Activated CD8-positive, alpha-beta memory T cell treated with anti-CD3 and anti-CD28 coated beads for 36 hours (primary cell): Measurements from ENCODE around the gene WDR70. TPM values are rescaled to one million over a fixed set of nuclear protein-coding genes. Genes with fewer than 3 reads are reported as not detected.
"Not testable (repeated sequence)": the region's sequence is repeated elsewhere in the genome, so short reads cannot be mapped to it uniquely, and the experiment has no call there.

Experiments
- CTCF ChIA-PET: fragments of 350-600 bp; sonication (Branson Sonifier 250); formaldehyde crosslinking; loops from one replicate; lab custom pipeline; 2021; ENCODE audit warnings: antibody characterized with exemption; lab: Charles Lee
- POLR2A ChIA-PET: fragments of 350-600 bp; sonication (Branson Sonifier 250); formaldehyde crosslinking; loops from one replicate; lab custom pipeline; 2021; ENCODE audit warnings: antibody characterized with exemption; lab: Charles Lee
- total RNA-seq, 2 experiments: library from RNA; stranded (reverse); gene quantifications; one replicate each; pipeline ENCODE4 v1.2.3, GENCODE V29; 2021

WDR70 gene
- total RNA-seq, 2 experiments from 2014 or later: 35.6 to 35.7 TPM

DNA sequence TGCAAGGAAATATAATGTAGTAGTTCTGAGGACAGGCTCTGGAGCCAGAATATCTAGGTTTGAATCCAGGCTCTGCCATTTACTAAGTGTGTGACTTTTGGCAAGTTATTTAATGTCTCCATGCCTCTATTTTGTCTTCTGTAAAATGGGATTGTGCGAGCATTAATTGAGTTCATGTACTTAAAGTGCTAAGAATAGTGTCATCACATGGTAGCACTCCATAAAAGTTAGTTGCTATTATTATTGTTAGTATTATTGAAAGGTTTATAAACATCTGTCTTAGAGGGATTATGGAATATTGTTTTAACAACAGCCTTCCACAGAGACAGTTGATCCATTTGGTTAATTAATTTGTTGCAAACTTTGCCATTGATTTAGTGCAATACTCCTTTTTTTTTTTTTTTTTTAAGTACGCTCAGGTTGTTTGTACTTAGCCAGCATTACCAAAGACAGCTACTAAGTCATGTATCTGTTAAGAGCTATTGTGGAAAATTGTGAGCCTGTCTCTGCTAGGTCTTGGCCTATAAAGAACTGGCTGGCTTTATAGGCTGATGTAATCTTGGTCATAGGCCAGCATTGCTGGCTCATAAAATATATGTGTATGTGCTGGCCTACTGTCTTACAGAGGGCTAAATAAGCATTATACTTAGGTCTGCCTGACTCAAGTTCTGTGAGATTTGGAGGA, 174.7 kb downstream of the WDR70 start:
- ChIA-PET POLR2A (no interaction called here), CTCF (no interaction called here)

DNA sequence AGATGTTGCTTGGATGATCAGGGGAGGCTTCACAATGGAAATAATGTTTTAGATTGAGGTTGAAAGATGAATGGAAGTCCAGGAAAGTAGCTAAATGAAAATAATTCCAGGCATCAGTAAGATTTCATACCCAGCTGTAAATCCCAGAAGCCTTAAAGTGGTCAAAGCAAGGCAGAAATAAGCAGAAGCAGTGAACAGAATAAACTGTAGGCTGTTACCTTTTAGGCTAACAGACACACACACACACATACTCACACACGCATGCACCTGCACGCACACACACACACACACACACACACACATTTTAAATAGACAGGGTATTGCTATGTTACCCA, 175.3 kb downstream of the WDR70 start:
- ChIA-PET CTCF (interaction anchor here (1.1 kb wide), 1 partner anchor 10 kb away, joined by 3 read pairs; no protein-coding TSS in a partner anchor), POLR2A (no interaction called here)

DNA sequence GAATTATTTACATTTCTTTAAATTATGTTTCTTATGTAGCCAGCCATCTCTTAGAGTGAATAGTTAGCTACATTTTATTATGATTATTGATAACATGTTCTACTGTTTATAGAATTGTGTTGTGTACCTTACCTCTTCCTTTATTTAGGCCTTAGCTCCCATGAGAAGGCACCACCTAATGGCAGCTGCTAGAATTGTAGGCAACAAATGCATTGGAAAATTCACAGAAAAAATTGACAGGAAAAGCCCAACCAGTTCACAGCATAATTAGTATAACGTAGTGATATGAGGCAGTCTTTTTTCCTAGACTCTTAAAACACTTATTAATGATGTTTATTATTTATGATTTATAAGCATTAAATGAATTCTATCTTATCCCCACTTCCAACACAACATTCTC, 175.8 kb downstream of the WDR70 start:
- CTCF ChIA-PET: interaction anchor here (1.1 kb wide), 1 partner anchor 10 kb away, joined by 3 read pairs; no protein-coding TSS in a partner anchor

DNA sequence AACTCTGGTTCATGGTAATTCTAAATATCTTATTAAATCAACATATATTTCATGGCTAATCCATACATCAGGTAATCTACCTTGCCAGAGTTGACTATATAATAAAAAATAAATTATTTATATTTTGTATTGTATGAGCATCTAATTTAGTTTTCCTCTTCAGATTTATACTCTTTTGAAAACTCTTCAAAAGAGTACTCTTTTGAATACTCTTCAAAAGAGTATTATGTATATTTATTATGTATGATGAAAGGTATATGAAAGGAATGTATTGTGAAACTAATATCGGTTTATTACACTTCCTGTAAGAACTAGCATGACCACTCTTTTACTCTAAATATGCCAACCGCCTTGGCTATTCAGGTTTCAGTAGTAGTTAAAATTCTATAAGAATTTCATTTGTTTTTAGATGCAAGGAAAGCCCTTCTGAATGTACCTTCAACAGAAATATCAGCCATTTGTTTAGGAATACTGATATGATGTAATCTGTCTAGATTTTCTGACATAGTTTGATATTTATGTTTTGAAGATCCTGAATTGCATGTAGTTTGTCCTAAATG, 178.7 kb downstream of the WDR70 start:
- POLR2A ChIA-PET: no interaction called here

More for the DNA sequence above, 175.8 kb downstream of the WDR70 start:
- POLR2A ChIA-PET: no interaction called here

DNA sequence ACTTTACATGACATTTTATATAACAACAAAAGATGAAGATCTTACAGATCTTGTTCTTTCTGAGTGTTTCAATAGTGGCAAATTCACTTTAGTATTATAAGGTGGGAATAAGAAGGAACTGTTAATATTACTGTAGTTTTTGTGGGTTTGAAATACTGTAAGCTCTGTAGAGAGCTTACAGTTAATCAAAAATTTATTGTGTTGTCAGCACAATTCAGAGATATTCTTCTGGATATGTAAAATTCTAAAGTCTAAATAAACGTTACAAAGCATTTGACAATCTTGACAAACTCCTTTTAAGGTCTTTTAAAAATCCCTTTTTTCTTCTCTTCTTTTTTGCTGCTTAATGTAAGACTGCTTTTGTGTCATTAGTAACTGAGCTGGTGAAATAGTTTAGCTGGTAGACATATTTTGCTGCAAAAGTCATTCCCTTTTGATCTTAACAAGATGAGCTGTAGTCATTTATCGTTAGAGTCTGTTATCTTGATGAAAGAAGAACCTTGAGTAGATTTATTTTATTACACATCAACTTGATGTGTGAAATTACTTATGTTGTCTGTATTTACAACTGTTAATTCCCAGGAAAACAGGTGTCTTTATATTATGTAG, 186.0 kb downstream of the WDR70 start:
- ChIA-PET CTCF (no interaction called here), POLR2A (no interaction called here)

More for the DNA sequence above, 178.7 kb downstream of the WDR70 start:
- CTCF ChIA-PET: no interaction called here

DNA sequence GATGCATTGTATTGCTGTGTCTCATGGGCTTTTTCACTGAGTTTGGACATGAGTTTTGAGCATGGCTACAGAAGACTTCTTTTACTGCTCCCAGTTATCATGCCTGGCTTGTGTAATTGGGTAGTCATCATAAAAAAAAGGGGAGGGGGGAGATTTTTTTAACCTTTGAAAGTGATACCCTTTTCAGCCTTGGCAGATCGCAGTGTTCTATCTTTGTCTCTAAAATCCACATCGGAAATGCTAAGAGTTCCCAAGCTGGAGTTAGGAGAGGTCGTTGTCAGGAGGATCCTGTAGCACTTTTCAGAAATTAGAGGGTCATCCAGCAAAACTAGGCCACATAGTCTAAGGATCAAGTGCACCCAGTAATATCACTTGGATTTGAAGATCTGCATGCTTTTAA, 188.4 kb downstream of the WDR70 start:
- ChIA-PET CTCF (no interaction called here), POLR2A (no interaction called here)

DNA sequence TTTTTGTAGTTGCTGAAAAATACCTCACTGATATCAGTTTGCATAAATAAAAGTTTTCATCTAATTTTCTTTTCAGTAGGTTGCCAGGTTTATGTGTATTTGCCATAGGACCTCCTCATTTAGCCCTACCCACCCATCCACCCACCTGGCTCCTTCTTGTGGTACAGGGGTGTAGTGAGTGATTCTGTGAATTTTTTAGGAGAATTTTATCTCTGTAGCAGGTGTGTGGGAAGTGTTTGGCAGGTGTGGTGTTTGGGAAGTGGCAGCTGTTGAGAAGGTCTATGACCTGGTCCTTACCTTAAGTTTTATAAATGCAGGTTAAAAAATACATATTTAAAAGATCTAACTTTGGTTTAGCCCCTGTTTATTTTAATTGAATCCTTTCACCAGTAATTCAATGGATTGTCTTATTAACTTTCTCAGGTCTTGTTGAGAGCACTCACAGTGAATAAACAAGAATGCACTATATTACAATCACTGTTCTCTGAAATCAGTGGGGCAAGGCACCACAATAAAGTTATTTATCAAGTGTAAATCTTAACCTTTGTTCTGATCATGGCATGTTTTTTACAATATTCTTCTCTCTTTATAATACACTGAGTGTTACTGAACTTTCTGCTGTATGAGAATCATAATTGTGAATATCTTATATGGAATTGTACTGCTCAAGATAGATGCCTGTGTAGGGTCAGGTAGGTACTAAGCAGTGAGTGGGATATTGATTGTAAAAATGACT, 189.1 kb downstream of the WDR70 start:
- CTCF ChIA-PET: no interaction called here

DNA sequence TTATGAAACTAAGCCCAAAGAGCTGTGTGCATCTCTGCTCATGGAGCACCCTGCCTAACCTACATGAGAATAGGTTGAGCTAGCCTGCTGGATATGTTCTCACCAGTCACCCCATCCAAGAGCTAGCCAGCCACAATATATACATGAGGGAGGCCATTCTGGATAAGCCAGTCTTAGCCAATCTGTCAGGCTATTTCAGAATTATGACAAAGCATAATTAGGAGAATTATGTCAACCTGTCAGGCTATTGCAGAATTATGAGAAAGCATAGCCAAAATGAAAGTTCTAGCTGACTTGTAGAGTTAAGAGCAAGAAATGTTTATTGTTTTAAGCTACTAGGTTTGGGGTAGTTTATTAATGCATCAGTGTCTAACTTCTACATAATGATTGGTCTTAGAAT, 189.8 kb downstream of the WDR70 start:
- ChIA-PET POLR2A (no interaction called here), CTCF (no interaction called here)

More for the DNA sequence above, 189.1 kb downstream of the WDR70 start:
- POLR2A ChIA-PET: no interaction called here

DNA sequence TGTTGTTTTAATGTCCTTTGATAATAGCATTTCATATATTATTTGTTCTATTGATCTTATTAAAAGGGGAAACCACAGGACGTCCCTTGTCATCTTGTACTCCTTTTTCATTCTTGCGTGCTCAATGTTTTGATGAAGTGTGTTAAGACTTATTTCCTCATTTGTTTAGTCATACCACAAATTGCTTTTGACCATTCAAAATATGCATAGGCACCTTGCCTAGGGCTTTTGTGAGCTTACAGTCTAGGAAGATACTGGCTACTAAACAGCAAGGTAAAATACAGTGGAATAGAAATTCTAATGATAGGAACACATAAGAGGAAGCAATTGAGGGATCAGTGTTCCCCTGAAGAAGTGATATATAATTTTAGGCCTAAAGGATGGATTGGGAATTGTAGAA, 190.3 kb downstream of the WDR70 start:
- ChIA-PET POLR2A (no interaction called here), CTCF (no interaction called here)

DNA sequence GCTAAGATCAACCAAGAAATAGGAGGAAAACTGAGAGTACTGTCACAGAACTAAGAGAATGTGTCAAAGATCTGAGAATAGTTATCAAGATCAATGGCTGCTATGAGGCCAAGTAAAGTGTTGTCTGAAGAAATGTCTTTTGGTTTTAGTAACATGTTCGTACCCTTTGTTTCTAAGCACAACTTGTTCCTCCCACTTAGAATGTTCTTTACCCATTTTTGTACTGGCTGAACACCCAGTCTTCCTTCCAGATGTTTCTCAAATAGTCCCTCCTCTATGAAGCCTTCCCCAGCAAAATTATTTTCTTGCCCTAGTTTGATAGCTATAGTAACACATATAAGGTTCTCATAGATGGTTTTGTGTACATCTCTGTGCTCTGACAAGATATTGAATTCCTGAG, 191.5 kb downstream of the WDR70 start:
- CTCF ChIA-PET: no interaction called here

DNA sequence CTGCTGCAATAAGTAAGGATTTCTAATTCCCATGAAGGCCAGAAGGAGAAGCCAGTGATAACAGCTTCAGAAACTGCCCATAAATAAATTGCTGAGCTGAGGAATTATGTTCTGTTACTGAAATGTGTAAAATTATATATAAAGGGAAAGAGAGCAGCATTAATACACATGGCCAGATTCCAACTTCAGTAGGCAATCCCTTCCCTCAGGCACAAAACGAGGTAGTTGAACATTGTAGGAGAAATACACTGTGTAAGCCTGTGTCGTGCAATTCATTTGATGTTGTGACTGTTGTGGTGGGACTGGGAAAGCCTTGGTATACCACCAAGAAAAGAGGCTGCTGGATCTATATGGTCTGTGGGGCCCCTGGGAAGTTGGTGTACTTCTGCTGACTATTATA, 192.9 kb downstream of the WDR70 start:
- POLR2A ChIA-PET: no interaction called here
- CTCF ChIA-PET: no interaction called here

More for the DNA sequence above, 191.5 kb downstream of the WDR70 start:
- POLR2A ChIA-PET: no interaction called here

DNA sequence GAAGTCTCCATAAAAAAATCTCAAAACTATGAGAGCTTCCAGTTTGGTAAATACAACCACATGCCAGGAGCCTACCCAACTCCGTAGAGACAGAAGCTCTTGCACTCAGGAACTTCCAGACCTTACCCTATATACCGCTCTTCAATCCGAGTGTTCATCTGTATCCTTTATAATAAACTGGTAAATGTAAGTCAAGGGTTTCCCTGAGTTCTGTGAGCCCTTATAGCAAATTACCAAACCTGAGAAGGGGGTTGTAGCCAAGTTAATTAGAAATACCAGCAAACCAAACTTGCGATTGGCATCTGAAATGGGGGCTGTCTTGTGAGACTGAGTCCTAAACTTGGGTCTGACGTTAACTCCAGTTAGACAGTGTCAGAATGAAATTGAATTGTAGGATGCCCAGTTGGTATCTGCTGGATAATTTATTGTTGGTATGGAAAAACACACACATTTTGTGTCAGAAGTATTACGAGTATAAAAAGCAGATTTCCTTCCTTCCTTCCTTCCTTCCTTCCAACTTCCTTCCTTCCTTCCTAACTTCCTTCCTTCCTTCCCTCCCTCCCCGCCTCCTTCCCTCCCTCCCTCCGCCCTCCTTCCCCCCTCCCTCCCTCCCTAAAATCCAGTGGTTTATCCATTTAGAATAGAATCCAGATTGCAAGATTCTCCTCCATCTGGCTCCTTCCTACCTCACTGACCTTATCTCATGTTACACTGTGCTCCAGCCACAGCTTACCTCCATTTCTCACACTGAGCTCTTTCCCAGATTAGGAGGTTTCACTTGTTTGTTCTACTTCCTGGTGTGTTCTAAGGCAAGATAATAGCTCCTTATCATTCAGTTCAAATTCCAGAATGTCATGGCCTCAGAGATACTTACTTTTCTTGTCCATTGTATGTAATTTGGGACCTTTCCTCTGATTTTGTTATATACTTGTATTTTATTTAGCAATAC, 196.7 kb downstream of the WDR70 start:
- ChIA-PET POLR2A (no interaction called here), CTCF (interaction anchor here (1.6 kb wide), 1 partner anchor 163 kb away, joined by 3 read pairs; no protein-coding TSS in a partner anchor)

DNA sequence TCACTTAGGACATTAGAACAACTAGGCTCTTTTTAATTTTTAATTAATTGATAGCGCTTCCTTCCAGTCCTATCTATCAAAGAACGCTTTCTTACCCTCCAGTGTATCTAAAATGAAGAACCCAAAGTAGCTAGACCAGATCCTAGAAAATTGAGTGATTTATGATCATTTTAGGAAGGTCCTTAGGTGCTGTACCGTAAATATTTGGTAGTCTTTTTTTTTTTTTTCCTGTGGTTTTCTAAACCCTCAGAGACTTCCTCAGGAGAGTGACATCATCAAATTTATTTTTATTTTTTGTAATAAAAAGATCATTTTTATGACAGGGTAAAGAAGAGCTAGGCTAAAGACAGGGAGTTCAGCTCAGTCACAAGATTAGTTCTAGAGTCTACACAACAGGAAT, 197.4 kb downstream of the WDR70 start:
- CTCF ChIA-PET: interaction anchor here (1.6 kb wide), 1 partner anchor 164 kb away, joined by 3 read pairs; no protein-coding TSS in a partner anchor
- POLR2A ChIA-PET: no interaction called here

DNA sequence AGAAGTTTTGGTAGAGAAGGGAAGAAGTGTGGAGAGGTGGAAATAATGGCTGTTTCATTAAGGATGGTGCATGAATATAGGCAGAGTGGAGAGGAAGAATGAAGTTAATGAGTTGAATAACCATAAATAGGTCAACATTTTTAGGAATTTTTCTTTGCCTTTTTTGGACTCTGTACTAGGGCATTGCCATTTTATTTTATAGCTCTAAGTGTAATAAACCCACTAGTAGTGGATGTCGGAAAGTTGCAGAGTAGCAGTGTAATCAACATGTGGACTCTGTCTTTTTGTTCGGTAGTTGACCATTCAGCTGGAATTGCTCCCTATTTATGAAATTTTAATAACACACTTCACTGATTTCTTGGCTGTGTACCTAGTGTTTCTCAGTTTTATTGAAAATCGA, 199.1 kb downstream of the WDR70 start:
- ChIA-PET CTCF (no interaction called here), POLR2A (no interaction called here)

DNA sequence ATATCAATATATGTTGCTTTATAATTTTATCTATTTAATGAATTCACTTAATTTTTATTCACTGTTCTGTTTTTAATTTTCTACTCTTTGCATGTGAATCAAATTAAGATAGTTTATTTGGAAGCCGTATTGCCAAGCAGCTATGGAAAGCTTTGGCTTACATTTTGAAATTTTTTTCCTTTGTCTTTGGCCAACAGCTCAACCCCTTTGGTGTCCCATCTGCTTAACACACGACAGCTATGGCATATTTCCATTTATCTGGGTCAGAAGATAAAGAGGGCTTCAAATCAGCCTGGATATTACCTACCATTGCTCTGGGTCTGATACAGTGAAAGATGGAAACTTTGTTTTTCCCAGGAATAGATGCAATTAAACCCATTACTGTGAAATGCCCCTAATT, 201.0 kb downstream of the WDR70 start:
- POLR2A ChIA-PET: no interaction called here
- CTCF ChIA-PET: no interaction called here

DNA sequence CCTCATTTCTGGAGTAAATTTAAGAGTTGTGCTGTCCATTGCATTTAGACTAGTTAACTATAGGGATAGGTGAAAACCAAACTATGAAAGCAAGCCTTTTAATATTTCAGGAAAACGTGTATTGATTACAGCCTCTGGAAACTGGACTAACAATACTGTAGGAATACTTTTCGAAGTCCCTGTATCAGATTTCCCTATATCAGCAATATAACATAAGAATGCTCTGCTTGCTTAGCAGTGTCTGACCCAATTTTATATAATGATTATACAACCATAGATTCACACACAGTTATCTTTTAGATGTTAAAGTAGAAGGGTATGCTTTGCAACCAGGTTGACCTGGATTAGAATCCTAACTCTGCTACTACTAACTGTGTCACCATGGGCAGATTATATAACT, 203.1 kb downstream of the WDR70 start:
- ChIA-PET CTCF (no interaction called here), POLR2A (no interaction called here)

DNA sequence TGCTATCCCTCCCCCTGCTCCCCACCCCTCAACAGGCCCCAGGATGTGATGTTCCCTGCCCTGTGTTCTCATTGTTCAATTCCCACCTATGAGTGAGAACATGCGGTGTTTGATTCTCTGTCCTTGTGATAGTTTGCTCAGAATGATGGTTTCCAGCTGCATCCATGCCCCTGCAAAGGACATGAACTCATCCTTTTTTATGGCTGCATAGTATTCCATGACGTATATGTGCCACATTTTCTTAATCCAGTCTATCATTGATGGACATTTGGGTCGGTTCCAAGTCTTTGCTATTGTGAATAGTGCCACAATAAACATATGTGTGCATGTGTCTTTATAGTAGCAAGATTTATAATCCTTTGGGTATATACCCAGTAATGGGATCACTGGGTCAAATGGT, 214.2 kb downstream of the WDR70 start:
- CTCF ChIA-PET, POLR2A ChIA-PET: not testable (repeated sequence)

DNA sequence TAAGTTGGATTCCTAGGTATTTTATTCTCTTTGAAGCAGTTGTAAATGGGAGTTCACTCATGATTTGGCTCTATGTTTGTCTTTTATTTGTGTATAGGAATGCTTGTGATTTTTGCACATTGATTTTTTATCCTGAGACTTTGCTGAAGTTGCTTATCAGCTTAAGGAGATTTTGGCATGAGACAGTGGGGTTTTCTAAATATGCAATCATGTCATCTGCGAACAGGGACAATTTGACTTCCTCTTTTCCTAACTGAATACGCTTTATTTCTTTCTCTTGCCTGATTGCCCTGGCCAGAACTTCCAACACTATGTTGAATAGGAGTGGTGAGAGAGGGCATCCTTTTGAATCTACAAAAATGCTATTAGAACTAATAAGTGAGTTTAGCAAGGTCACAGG, 215.7 kb downstream of the WDR70 start:
- CTCF ChIA-PET, POLR2A ChIA-PET: not testable (repeated sequence)

DNA sequence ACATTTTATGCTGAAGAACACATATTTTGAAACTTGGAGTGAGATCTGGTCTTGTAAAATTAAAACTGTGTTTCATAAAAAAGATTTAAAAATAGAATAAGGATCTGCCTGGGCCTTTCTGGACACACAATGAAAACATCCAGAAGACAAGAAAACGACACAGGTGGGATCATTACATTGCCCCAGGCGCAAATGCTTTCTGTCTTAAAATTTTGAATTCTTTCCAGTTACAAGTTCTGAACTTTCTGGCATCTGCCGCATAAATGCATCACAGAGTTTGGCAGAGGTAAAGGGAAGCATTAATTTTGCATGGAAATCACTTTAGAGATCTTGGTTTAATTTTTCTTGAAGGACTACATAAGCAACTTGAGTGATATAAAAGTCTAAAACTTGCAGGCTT, 219.6 kb downstream of the WDR70 start:
- CTCF ChIA-PET: no interaction called here
- POLR2A ChIA-PET: no interaction called here
